Glutamatergic neuron (in vitro differentiated cells): ENCODE measurements around the gene CITED2. TPM values are rescaled to one million over a fixed set of nuclear protein-coding genes. Genes with fewer than 3 reads are reported as not detected.

Experiments used
- DNase-seq: peaks from one replicate; pipeline ENCODE4 v3.0.0; 2022
- H3K27ac Mint-ChIP-seq: one replicate; pipeline ENCODE4 v1.8.0; 2020; ENCODE audit warnings: mild to moderate bottlenecking, mixed read lengths, inconsistent platforms; ENCODE audit not compliant: unreplicated experiment
- H3K27me3 Mint-ChIP-seq: one replicate; pipeline ENCODE4 v1.8.0; 2020; ENCODE audit warnings: mild to moderate bottlenecking, moderate library complexity, mixed read lengths, inconsistent platforms; ENCODE audit not compliant: unreplicated experiment
- H3K36me3 Mint-ChIP-seq: one replicate; pipeline ENCODE4 v1.8.0; 2020; ENCODE audit warnings: mild to moderate bottlenecking, mixed read lengths, inconsistent platforms; ENCODE audit not compliant: unreplicated experiment
- H3K4me1 Mint-ChIP-seq: one replicate; pipeline ENCODE4 v1.8.0; 2020; ENCODE audit warnings: mild to moderate bottlenecking, low read depth, mixed read lengths, inconsistent platforms; ENCODE audit not compliant: unreplicated experiment
- H3K4me3 Mint-ChIP-seq: one replicate; pipeline ENCODE4 v1.8.0; 2020; ENCODE audit warnings: mild to moderate bottlenecking, mixed read lengths, inconsistent platforms; ENCODE audit not compliant: unreplicated experiment
- H3K9me3 Mint-ChIP-seq: one replicate; pipeline ENCODE4 v1.8.0; 2020; ENCODE audit warnings: mild to moderate bottlenecking, moderate library complexity, mixed read lengths, inconsistent platforms; ENCODE audit not compliant: unreplicated experiment
- total RNA-seq: library from RNA; stranded (reverse); fragmentation: NEBNext Ultra II Directional; extraction: Animal tissue kit (Norgen Biotek cat#: 25700); gene quantifications from one replicate; pipeline ENCODE4 v1.2.1, GENCODE V29; 2021; ENCODE audit not compliant: unreplicated experiment
- TF ChIP-seq, protein P1 (sequence below): fragments of 200-600 bp; sonication (generic); IDR thresholded peaks from one replicate; pipeline ENCODE4 v1.5.0; 2021; ENCODE audit not compliant: partially characterized antibody, unreplicated experiment

CITED2 gene
- total RNA-seq, 1 donor from 2014 or later: 66.5 TPM

DNA sequence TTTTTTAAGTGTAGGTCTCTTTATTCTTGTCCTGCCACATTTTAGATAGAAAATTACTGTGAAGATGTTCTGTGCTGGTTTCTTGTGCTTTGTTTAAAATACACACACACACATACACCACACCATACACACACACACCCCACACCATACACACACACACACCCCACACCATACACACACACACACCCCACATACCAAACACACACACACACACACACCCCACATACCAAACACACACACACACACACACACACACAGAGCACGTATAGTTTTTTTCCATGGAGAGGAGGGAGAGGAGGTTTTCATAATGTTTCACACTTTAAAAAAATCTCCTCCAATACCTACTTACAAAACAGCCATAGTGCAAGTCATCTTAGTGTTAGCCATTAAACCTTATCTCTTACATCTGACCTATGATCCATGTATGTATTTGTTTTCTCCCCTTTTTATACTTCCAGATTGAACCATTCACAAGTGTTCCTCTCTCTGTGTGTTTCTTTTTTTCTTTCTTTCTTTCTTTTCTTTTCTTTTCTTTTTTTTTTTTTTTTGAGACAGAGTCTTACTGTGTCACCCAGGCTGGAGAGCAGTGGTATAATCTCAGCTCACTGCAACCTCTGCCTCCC is 19.7 kb upstream of the CITED2 start:
- Mint-ChIP-seq H3K27me3 (no peaks in the 10 kb centered on the region), H3K9me3 (no peaks in the 10 kb centered on the region), H3K4me1 (no peaks in the 10 kb centered on the region), H3K27ac (no peak overlapping the region), H3K36me3 (no peaks in the 10 kb centered on the region), H3K4me3 (no peak overlapping the region)
- DNase-seq: no peak
- TF ChIP-seq, protein P1, sequence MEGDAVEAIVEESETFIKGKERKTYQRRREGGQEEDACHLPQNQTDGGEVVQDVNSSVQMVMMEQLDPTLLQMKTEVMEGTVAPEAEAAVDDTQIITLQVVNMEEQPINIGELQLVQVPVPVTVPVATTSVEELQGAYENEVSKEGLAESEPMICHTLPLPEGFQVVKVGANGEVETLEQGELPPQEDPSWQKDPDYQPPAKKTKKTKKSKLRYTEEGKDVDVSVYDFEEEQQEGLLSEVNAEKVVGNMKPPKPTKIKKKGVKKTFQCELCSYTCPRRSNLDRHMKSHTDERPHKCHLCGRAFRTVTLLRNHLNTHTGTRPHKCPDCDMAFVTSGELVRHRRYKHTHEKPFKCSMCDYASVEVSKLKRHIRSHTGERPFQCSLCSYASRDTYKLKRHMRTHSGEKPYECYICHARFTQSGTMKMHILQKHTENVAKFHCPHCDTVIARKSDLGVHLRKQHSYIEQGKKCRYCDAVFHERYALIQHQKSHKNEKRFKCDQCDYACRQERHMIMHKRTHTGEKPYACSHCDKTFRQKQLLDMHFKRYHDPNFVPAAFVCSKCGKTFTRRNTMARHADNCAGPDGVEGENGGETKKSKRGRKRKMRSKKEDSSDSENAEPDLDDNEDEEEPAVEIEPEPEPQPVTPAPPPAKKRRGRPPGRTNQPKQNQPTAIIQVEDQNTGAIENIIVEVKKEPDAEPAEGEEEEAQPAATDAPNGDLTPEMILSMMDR: no peak

DNA sequence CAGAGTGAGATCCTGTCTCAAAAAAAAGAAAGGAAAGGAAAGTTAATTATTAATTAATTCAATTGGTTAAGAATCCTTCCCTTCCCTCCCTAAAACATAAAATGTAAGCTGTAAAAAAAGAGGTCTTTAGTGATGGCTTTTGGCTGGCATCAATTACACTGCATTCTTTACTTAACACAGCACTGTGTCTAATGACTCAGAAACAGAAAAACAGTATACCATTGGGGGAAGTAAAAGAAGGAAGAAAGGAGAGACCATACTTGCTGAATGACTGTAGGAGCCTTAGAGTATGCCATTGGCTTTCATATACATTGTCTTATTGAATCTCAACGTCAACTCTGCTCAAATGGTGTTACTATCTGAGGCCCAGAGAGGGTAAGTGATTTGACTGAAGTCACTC is 18.3 kb upstream of the CITED2 start:
- TF ChIP-seq, protein P1: no peak
- H3K36me3 Mint-ChIP-seq: no peaks in the 10 kb centered on the region
- H3K9me3 Mint-ChIP-seq: no peaks in the 10 kb centered on the region
- H3K27ac Mint-ChIP-seq: no peak overlapping the region
- DNase-seq: no peak
- no peaks in the 10 kb centered on the region for H3K4me1 Mint-ChIP-seq
- H3K4me3 Mint-ChIP-seq: no peak overlapping the region
- no peaks in the 10 kb centered on the region for H3K27me3 Mint-ChIP-seq

- Mint-ChIP-seq H3K27me3 (no peaks in the 10 kb centered on the region), H3K9me3 (no peaks in the 10 kb centered on the region), H3K4me3 (no peak overlapping the region), H3K36me3 (no peaks in the 10 kb centered on the region), H3K4me1 (no peaks in the 10 kb centered on the region), H3K27ac (no peak overlapping the region)
- no peak for DNase-seq
- TF ChIP-seq, protein P1: no peak
Observed at GRCh38 chr6:139391709-139392108, 17.3 kb upstream of the CITED2 start.

DNA sequence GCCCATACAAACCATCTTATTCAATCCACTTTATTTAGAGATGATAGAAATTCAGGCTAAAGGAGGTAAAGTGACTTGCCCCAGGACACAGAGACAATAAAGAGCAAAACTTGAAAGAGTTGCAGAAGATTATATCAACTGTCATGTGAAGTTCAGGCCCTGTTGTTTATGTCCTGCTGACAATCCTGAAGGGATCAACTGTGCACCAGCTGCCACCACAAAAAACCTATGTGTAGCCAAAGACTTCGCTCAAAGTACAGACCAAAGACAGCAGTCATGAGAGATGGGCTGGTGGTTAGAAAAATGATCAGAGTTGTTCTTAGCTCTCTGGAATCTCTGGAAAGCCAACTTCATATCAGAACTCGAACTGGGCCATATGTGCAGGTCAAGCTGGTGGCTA is 16.0 kb upstream of the CITED2 start:
- DNase-seq: no peak
- TF ChIP-seq, protein P1: no peak
- H3K27ac Mint-ChIP-seq: no peak overlapping the region
- H3K4me3 Mint-ChIP-seq: no peak overlapping the region
- H3K9me3 Mint-ChIP-seq: no peaks in the 10 kb centered on the region
- H3K27me3 Mint-ChIP-seq: no peaks in the 10 kb centered on the region
- no peaks in the 10 kb centered on the region for H3K4me1 Mint-ChIP-seq
- no peaks in the 10 kb centered on the region for H3K36me3 Mint-ChIP-seq

GRCh38 chr6:139388384-139388783 is 13.9 kb upstream of the CITED2 start:
- TF ChIP-seq, protein P1: no peak
- DNase-seq: no peak
- no peaks in the 10 kb centered on the region for H3K4me1 Mint-ChIP-seq
- no peaks in the 10 kb centered on the region for H3K36me3 Mint-ChIP-seq
- H3K27ac Mint-ChIP-seq: no peak overlapping the region
- no peak overlapping the region for H3K4me3 Mint-ChIP-seq
- no peaks in the 10 kb centered on the region for H3K27me3 Mint-ChIP-seq
- no peaks in the 10 kb centered on the region for H3K9me3 Mint-ChIP-seq
